GM18868 (cell line): ENCODE measurements around the gene CTIF.

Experiments
- ATAC-seq: cut with Tn5 transposase; IDR thresholded peaks from one replicate; pipeline ENCODE4 v1.9.1; 2021; ENCODE audit warnings: mild to moderate bottlenecking, moderate library complexity; ENCODE audit not compliant: unreplicated experiment

The CTIF gene

DNA sequence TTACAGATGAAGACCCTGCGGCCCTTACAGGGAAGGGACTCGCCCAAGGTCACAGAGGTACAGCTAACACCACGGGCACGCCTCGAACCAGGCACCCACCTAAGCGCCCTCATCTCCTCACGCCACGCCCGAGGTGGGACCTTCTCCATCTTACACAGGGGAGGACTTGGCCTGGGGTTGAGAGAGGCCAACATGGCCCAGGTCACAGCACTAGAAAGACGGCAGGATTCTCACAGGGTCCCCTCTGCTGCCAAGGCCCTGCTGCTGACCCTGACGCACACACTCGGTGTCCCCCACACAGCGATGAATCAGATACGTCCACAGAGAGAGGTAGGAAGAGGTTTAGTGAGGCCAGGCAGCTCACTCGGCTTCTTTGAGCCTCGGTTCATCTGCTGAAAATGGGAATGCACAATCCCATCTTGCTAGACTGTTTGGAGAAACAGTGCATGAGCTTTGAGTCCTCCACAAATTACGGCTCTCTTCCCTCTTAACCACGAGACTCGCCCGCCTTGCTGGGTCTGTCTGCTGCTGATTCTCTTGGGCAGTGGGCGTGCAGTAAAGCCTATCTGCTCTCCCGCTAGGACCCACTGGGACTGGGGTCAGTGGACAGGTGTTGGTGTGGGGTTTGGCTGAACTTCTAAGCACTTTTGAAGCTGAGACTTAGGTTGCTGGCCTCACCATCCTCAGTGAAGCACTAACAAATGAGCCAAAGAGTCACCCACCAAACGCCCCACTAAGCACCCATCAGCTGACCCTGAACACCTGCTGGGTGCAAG lies 332.7 kb downstream of the CTIF start:
- no peak for ATAC-seq

GRCh38 chr18:48872234-48873145 lies 333.7 kb downstream of the CTIF start:
- no peak for ATAC-seq

DNA sequence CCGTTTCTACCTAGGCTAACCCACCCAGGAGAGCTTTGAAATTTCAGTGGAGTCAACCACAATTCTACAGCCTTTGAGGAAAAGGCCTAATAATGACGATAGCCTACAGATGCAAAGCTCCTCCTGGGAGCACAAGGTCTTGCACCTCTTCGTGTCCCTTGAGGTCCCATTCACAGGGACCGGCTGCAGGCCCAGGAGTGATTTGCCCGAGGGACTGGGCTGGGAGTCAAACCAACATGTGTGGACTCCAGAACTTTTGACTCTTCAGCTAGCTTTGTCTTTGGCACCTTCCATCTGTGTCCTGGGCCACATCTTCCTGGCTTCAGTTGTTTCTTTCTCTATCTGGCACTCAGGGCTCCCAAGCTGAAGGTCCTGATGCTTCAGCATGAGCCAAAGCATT lies 335.4 kb downstream of the CTIF start:
- no peak for ATAC-seq

GRCh38 chr18:48874701-48875162 lies 335.9 kb downstream of the CTIF start:
- no peak for ATAC-seq

DNA sequence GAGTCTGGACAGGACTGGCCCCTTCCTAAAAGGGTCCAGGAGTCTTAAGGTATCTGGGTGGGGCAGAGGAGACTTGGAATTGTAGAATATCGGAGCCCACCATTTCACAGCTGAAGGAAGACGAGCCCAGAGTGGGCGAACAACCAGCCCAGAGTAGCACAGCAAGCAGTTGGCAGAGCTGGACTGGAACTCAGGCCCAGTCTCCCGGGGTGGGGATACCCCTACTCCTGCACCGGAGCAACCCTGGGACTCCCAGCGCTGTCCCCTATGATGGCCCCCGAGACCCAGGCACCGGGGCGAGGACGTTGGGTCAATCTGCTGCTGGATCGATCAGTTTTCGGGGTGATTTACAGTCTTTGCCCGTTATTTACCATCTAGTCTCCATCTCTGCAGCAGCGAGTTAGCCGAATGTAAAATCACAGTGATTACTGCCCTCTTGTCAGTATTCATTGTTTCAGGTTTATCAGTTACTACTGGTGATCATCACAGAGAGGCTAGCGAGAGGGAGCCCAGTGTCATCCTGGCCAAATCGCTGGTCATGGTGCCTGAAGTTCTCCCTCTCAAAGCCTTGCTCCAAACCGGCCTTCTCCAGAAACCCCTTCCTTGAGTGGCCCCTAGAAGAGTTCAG lies 336.6 kb downstream of the CTIF start:
- ATAC-seq: no peak

GRCh38 chr18:48875942-48876511 lies 337.2 kb downstream of the CTIF start:
- no peak for ATAC-seq

DNA sequence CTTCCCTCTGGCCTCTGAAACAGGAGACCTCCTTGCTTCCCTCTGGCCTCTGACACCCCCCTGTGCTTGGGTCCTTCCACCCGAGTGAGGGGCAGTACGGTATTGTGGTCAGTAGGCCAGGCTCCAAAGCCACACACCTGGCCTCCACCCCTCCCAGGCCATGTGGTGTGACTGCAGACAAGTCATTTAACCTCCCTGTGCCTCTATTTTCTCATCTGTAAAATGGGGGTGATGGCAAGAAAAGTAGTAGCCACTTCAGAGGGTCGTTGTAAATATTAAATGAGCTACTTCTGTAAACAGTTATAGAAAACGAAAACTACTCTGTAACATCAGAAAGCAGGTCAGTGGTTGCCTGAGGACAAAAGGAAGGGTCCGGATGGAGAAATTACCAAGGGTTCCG lies 337.8 kb downstream of the CTIF start:
- no peak for ATAC-seq

DNA sequence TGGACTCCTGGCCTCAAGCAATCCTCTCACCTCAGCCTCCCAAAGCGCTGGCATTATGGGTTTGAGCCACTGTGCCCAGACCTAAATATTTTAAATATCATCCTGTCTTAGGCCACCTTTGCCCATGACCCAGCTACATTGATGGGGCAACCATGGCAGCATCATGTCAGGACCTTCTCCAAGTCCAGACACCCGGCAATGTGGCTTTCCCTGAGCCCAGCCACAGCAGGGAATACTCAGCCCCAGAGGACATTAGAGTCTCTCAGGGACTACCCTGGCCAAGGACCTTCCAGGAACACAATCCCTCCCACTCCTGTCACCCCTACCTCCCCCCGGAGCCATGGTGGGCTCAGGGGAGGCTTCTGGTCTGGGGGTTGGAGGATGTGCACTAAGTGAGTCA lies 339.1 kb downstream of the CTIF start:
- ATAC-seq: no peak

DNA sequence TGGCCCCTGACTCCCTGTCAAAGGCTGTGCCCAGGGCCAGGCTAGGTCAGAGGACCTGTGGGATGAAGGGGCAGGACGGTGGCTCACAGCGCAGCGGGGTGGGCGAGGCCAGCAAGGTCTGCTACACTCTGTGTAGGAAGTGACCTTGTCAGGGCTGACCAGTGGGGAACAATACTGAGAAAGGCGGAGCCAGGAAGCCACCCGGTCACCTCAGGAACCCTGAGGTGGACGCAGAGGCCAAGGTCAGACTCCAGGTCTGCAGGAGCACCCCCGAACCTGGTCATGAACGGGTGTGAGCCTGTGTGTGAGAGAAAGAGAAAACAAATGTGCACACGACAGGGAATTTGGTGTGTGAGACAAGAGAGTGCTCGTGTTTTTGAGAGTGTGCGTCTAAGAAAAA lies 339.6 kb downstream of the CTIF start:
- ATAC-seq: no peak

DNA sequence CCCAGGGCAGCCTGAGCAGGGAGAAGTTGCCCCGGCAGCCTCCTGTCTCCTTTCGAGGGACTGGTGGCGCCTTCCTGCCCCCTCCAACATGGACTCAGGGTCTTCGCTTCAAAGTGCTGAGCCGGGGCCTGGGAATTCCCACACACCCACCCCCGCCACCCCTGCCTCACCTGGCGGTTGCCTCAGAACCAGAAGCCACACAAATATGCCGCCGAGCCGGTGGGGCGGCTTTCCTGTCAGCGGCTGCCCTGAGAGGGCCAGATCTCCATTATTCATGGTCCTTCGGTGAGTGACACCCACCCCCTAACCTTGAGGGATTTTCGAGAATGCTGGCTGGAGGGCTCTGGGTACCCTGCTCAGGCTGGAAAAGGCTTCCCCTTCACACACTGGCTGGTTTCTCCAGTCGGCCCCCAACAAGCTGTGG lies 340.2 kb downstream of the CTIF start:
- ATAC-seq: no peak

DNA sequence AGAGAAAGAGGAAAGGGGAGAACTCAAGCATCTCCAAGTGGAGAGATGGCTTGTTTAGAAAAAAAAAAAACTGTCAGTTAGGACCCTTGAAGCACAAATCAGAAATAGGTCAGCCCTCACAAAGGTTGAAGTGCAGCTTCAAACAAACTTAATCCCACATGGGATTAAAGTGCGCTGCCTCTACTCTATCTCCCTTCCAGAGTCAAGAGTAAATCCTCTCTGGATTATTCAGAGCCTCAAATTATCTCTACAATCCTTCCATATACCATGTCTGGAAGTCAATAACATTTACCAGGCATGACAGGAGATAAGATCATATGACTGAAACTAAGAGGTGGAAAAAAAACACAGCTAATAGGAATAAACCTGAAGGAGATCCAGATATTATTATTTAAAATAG lies 342.1 kb downstream of the CTIF start:
- ATAC-seq: no peak

- no peak for ATAC-seq
Observed at GRCh38 chr18:48882379-48882778, 343.5 kb downstream of the CTIF start.

DNA sequence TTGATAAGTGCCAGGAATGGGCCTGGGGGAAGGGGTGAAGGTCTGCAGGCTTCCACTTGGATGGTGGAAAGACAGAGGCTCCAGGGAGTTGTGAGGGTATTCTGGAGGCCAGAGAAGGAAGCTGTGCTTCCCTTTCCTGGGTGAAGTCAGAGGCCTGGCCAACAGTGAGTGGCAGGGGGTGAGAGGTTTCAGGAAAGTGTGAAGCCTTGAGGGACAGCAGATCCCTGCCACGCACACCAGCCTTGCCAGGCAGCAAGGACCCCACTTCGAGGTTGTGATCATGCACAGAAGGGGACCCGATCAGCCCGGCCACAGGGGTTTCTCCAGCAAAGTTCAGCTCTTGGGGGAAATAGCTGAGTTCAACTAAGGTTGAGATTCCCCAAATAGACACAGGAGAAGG lies 345.5 kb downstream of the CTIF start:
- no peak for ATAC-seq

GRCh38 chr18:48884771-48885170 lies 345.9 kb downstream of the CTIF start:
- ATAC-seq: no peak

DNA sequence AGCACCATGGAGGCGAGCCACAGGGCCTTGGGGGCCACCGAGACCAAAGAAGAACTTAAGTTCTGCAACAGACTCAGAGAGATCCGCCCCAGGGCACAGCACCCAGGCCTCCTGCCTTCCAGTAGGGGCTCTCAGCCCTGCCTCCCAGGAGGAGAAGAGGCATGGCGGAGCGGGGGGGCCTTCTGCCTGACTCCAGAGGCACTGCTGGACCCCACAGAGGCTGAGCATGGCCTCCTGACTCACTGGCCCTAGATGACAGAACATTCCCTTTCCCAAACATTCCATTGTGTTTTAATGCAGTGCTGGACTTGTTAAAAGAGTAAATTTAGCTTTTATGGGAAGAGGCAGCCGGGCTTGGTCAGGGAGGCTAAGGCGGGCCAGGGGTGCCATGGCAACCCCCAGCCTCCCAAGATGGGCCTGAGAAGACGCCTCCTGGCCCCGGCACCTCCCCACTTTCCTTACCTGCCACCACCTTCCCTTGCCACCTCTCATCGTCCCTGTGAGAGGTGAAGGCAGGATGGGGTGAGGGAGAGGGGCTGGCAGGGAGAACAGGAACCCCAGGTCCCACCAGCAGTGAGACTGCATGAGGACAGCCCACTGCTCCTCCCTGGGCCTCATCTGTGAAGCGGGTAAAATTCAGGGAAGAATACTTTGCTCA lies 346.6 kb downstream of the CTIF start:
- ATAC-seq: no peak

GRCh38 chr18:48885924-48886400 lies 347.1 kb downstream of the CTIF start:
- no peak for ATAC-seq

- ATAC-seq: no peak
Observed at GRCh38 chr18:48886520-48887293, 347.9 kb downstream of the CTIF start.

DNA sequence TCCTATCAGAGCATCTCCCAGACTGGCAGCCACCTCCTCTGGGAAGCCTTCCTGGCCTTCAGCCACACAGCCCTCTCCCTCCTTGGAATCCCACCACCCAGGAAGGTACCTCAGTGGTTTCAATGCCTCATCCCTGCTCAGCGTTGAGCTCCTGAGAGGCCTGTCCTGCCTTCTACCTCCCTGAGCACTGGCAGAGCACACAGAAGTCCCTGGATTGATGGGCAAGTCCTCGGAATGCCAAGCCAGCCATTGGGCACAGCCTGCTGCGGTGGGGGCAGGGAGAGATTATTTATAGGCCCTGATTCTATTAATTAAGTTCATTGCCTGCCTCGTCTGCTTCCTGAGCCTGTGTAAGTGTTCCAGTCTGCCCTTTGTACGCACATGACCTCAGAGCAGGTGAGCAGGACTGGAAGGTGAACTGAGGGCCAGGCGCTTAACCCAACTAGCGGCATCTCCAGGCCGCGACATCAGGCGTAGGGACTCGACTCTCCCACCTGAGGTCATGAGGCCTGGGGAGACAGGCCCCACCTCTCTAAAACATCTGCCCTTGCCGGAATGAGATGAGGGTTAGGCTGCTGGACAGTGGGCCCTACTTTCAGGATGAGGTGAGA lies 348.6 kb downstream of the CTIF start:
- no peak for ATAC-seq
